Measurements from ENCODE around the gene FAM228A. TPM values are rescaled to one million over a fixed set of nuclear protein-coding genes. Genes with fewer than 3 reads are reported as not detected.

FAM228A gene
- total and polyA plus RNA-seq, 4 donors, result 0.46 to 3.9 (median 1.3) TPM

- H3K27ac ChIP-seq (ENCODE audit: low read depth in 1 of 2, low read length in 1 of 2), result no peak overlapping the region
- no peak overlapping the region for H3K4me3 ChIP-seq
- 79 to 85% methylated on average over 17 of the region's 17 CpGs for WGBS, 2 donors
- peaks cover 0 to 2% (median 0%) of the 10 kb centered on the region in 4 donors for H3K9me3 ChIP-seq (ENCODE audit: control insufficient read depth in 4 of 4, insufficient read depth in 3 of 4, low read length in 3 of 4)
- ATAC-seq (ENCODE audit: insufficient read depth, low FRiP score) (no peak), DNase-seq (no peak)
- peaks cover 4 to 64% (median 23%) of the 10 kb centered on the region in 4 donors for H3K36me3 ChIP-seq (ENCODE audit: control insufficient read depth in 4 of 4, insufficient read depth in 4 of 4, low read length in 4 of 4)
- H3K27me3 ChIP-seq (ENCODE audit: control insufficient read depth in 3 of 3, insufficient read depth in 3 of 3, low read length in 2 of 3), result no peaks in the 10 kb centered on the region
- TF ChIP-seq CTCF (IDR thresholded peaks at IDR 0.05; ENCODE audit: control extremely low read depth, extremely low read depth), result no peak
- H3K4me1 ChIP-seq (ENCODE audit: control insufficient read depth in 5 of 5, insufficient read depth in 5 of 5, low read length in 5 of 5), result no peaks in the 10 kb centered on the region
- no peak overlapping the region for H3K9ac ChIP-seq (ENCODE audit: insufficient read depth in 1 of 2, low read length in 2 of 2)
These were observed 34.7 kb downstream of the FAM228A start for GRCh38 chr2:24209389-24210105.

- TF ChIP-seq CTCF (IDR thresholded peaks at IDR 0.05; ENCODE audit: control extremely low read depth, extremely low read depth), result no peak
- H3K9ac ChIP-seq (ENCODE audit: insufficient read depth in 1 of 2, low read length in 2 of 2), result no peak overlapping the region
These were observed 35.2 kb downstream of the FAM228A start for GRCh38 chr2:24210106-24210455.

GRCh38 chr2:24210723-24211122 lies 35.9 kb downstream of the FAM228A start:
- DNase-seq, result no peak
- H3K9ac ChIP-seq (ENCODE audit: insufficient read depth in 1 of 2, low read length in 2 of 2), result no peak overlapping the region
- H3K4me1 ChIP-seq (ENCODE audit: control insufficient read depth in 5 of 5, insufficient read depth in 5 of 5, low read length in 5 of 5), result no peaks in the 10 kb centered on the region
- WGBS, 2 donors, result 97 to 98% methylated on average over 21 of the region's 21 CpGs
- peaks cover 0 to 2% (median 0%) of the 10 kb centered on the region in 4 donors for H3K9me3 ChIP-seq (ENCODE audit: control insufficient read depth in 4 of 4, insufficient read depth in 3 of 4, low read length in 3 of 4)
- TF ChIP-seq CTCF (IDR thresholded peaks at IDR 0.05; ENCODE audit: control extremely low read depth, extremely low read depth), result no peak
- no peak overlapping the region for H3K27ac ChIP-seq (ENCODE audit: low read depth in 1 of 2, low read length in 1 of 2)
- ATAC-seq (ENCODE audit: insufficient read depth, low FRiP score), result no peak
- H3K4me3 ChIP-seq, result no peak overlapping the region
- peaks cover 0 to 55% (median 21%) of the 10 kb centered on the region in 4 donors for H3K36me3 ChIP-seq (ENCODE audit: control insufficient read depth in 4 of 4, insufficient read depth in 4 of 4, low read length in 4 of 4)
- no peaks in the 10 kb centered on the region for H3K27me3 ChIP-seq (ENCODE audit: control insufficient read depth in 3 of 3, insufficient read depth in 3 of 3, low read length in 2 of 3)

More at GRCh38 chr2:24210106-24210455, 35.2 kb downstream of the FAM228A start:
- 95 to 98% methylated on average over 2 of the region's 2 CpGs for WGBS, 2 donors
- H3K9me3 ChIP-seq (ENCODE audit: control insufficient read depth in 4 of 4, insufficient read depth in 3 of 4, low read length in 3 of 4), result peaks cover 0 to 2% (median 0%) of the 10 kb centered on the region in 4 donors
- no peaks in the 10 kb centered on the region for H3K27me3 ChIP-seq (ENCODE audit: control insufficient read depth in 3 of 3, insufficient read depth in 3 of 3, low read length in 2 of 3)
- H3K36me3 ChIP-seq (ENCODE audit: control insufficient read depth in 4 of 4, insufficient read depth in 4 of 4, low read length in 4 of 4), result peaks cover 3 to 59% (median 21%) of the 10 kb centered on the region in 4 donors
- H3K4me3 ChIP-seq, result no peak overlapping the region
- DNase-seq (no peak), ATAC-seq (ENCODE audit: insufficient read depth, low FRiP score) (no peak)
- H3K4me1 ChIP-seq (ENCODE audit: control insufficient read depth in 5 of 5, insufficient read depth in 5 of 5, low read length in 5 of 5), result no peaks in the 10 kb centered on the region
- no peak overlapping the region for H3K27ac ChIP-seq (ENCODE audit: low read depth in 1 of 2, low read length in 1 of 2)
